Measurements from ENCODE around the gene PMF1. TPM values are rescaled to one million over a fixed set of nuclear protein-coding genes. Genes with fewer than 3 reads are reported as not detected.

PMF1 gene, protein sequence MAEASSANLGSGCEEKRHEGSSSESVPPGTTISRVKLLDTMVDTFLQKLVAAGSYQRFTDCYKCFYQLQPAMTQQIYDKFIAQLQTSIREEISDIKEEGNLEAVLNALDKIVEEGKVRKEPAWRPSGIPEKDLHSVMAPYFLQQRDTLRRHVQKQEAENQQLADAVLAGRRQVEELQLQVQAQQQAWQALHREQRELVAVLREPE
- total RNA-seq, result 22.0 and 22.9 TPM in 2 replicates

DNA sequence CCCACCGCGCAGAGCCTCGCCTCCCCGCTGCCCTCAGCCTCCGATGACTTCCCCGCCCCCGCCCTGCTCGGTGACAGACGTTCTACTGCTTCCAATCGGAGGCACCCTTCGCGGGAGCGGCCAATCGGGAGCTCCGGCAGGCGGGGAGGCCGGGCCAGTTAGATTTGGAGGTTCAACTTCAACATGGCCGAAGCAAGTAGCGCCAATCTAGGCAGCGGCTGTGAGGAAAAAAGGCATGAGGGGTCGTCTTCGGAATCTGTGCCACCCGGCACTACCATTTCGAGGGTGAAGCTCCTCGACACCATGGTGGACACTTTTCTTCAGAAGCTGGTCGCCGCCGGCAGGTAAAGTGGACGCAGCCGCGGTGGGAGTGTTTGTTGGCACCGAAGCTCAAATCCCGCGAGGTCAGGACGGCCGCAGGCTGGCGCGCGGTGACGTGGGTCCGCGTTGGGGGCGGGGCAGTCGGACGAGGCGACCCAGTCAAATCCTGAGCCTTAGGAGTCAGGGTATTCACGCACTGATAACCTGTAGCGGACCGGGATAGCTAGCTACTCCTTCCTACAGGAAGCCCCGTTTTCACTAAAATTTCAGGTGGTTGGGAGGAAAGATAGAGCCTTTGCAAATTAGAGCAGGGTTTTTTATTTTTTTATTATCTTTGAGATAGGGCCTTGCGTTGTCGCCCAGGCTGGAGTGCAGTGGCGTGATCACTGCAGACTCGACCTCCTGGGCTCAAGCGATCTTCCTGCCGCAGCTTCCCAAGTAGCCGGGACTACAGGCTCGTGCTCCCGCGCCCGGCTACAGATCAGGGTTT lies at the start of gene PMF1:
TSS of gene PMF1 (plus strand) at position 175 of the 811 bp plus-strand sequence. CDS start at position 184, 9 bp downstream.

DNA sequence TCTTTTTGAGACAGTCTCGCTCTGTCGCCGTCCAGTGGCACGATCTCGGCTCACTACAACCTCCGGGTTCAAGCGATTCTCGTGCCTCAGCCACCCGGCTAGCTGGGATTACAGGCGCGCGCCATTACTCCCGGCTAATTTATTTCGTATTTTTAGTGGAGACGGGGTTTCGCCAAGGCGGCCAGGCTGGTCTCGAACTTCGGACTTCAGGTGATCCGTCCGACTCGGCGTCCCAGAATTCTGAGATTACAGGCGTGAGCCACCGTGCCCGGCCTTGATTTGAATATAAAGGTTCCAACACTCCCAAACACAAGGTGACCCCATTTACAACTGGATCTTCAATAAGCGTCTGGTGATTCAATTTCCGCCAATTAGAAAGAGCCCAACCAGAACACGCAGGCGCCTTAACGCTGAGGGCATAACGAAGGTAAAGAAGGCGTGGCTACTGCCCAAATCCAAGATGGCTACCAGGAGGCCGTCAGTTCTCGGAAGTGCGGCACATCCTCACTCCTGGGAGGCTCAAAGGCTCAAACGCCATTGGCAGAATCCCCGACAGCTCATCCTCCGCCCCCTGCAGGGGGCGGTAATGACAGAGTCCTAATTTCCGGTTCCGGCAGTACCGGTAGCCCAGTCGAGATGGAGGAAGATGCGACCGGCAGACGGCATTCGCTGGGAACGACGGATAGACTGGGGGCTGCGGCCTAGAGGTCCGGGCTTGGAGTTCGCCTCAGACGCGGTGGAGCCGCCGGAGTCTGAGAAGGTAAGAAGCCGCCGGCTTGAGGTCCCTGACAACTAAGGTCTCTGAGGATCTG lies 19.1 kb upstream of the PMF1 start, which contains the start of gene SLC25A44:
TSS of gene SLC25A44 (plus strand) at position 617 of the 812 bp plus-strand sequence. CDS start 5,744 bp downstream, outside the sequence.

DNA sequence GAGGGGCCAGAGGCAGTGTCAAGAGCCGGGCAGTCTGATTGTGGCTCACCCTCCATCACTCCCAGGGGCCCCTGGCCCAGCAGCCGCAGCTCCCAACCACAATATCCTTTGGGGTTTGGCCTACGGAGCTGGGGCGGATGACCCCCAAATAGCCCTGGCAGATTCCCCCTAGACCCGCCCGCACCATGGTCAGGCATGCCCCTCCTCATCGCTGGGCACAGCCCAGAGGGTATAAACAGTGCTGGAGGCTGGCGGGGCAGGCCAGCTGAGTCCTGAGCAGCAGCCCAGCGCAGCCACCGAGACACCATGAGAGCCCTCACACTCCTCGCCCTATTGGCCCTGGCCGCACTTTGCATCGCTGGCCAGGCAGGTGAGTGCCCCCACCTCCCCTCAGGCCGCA lies 29.1 kb downstream of the PMF1 start, which contains the start of gene BGLAP:
TSS of gene BGLAP (plus strand) at position 259 of the 400 bp plus-strand sequence. CDS start at position 307, 48 bp downstream.

DNA sequence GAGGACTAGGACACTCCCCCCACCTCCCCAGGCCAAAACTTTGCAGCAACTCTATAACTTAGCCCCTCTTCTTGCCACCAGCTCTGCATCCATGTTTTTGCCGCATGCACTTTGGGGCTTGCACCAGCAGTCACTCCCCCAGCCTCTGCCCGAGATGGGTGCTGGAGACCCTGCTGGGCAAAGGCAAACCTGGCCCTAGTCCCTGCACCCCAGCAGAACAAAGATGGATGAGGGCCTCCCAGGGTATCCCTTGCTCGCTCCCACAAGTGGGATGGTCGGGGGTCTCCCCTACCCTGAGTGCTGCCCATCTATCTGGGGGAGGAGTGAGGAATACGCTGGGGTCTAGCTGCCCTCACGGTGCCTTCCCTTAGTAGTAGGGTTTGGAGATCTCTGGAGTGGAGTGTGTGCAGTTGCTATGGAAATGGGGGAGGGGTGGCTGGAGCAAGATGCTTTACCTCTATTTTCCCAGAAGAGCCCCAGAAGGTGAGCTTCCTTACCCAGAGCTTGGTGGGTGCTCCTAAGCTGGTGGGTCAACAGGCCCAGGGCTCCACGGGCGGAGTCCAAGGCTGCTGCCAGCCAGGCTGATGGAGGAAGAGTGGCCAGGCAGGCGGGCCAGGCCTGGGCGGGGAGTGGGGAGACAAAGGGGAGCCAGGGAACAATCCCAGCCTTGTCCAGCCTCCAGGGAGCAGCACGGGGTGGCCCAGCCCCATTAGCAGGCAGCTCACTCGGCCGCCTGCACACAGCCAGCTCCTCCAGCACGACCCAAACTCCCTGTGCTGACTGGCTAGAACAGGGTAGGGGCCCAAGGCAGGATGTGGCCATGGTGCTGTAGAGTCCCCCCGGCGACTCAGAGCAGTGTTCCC lies 34.9 kb downstream of the PMF1 start, which contains the start of gene PAQR6:
TSS of gene PAQR6 (minus strand) at position 597 of the 863 bp plus-strand sequence. CDS start 1,325 bp downstream, outside the sequence.

DNA sequence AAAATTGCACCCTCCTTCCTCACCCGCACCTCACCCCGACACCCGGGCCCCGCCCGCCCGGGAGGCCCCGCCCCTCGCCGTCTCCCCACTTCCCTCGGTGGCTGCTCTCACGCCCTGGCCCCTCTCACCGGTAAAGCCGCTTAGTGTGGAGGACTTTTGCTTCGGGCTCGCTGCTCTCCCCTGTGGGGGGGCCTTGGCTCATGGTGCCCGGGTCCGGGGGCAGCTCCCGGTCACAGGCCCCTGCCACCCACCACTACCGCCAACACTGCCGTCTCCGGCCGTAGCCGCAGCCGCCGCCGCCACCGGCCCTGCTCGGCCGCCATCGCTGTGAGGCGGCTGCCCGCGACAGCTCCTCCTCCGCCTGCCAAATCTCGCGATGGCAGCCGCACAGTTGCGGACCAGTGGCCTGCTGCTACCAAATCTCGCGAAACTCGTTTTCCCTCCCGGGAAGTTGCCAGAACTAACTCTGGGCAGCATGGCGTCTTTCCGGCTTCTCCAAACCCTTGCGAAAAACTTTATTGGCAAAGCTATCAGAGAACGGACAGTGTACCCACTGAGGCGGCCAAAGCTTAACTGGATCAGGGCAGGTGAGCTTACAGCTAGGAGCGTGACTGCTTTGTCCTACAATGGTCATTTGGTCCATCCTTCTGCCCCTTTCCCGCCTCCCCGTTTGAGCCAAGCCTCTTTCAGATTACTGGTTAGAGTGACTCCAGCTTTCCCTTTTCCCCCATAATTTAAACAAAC lies 69.8 kb downstream of the PMF1 start, which contains the start of gene SMG5:
TSS of gene SMG5 (minus strand) at position 347 of the 744 bp plus-strand sequence. CDS start at position 202, 145 bp downstream.

DNA sequence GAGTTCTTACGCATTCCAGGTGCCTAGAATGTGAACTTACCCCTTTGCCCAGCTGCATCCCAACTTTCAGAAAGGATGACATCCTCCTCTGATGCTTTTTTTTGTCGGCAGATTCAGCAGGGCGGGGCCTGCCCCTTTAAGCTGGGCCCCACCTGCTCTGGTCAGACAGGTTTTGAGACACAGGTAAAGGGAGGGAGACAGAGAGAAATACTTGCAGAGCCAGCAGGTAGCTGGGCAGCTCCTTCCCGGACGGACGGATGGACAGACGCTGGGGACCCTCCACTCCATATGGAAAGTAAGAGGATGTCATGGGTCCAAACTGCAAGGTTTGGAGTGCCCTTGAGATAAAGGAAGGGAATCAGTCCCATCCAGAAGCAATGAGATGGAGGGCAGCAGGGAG lies 71.3 kb downstream of the PMF1 start, which contains the start of gene TMEM79:
TSS of gene TMEM79 (plus strand) at position 214 of the 400 bp plus-strand sequence. CDS start 902 bp downstream, outside the sequence.

Other genes starting within 250 kb of the PMF1 start
- gene ARHGEF2, start 234.5 kb upstream of the PMF1 start, total RNA-seq, result 90.3 and 107 TPM in 2 replicates
- 606 and 1,121 TPM in 2 replicates for gene SSR2, start 192.1 kb upstream of the PMF1 start, total RNA-seq
- gene UBQLN4, start 159.2 kb upstream of the PMF1 start, total RNA-seq, result 10.7 and 19.0 TPM in 2 replicates
- 32.4 and 57.6 TPM in 2 replicates for gene LAMTOR2, start 158.2 kb upstream of the PMF1 start, total RNA-seq
- gene RAB25, start 151.8 kb upstream of the PMF1 start, total RNA-seq, result not detected in 2 replicates
- 3.3 and 7.4 TPM in 2 replicates for gene MEX3A, start 130.5 kb upstream of the PMF1 start, total RNA-seq
- 365 and 755 TPM in 2 replicates for gene LMNA, start 98.3 kb upstream of the PMF1 start, total RNA-seq
- 0.55 and 0.59 TPM in 2 replicates for gene SEMA4A, start 59.4 kb upstream of the PMF1 start, total RNA-seq
- 8.0 and 12.7 TPM in 2 replicates for gene SLC25A44, start 18.9 kb upstream of the PMF1 start, total RNA-seq
- 0.59 TPM in 1 of 2 replicates, not detected in the other for gene BGLAP, start 29.2 kb downstream of the PMF1 start, total RNA-seq
- gene PAQR6, start 35.0 kb downstream of the PMF1 start, total RNA-seq, result 0.28 and 0.59 TPM in 2 replicates
- 43.7 and 73.2 TPM in 2 replicates for gene SMG5, start 69.8 kb downstream of the PMF1 start, total RNA-seq
- 1.3 and 2.1 TPM in 2 replicates for gene TMEM79, start 71.3 kb downstream of the PMF1 start, total RNA-seq
- gene GLMP, start 82.7 kb downstream of the PMF1 start, total RNA-seq, result 37.5 and 60.3 TPM in 2 replicates
- 0.28 TPM in 1 of 2 replicates, not detected in the other for gene VHLL, start 86.3 kb downstream of the PMF1 start, total RNA-seq
- gene CCT3, start 125.3 kb downstream of the PMF1 start, total RNA-seq, result 501 and 510 TPM in 2 replicates
- not detected in 2 replicates for gene TSACC, start 125.5 kb downstream of the PMF1 start, total RNA-seq
- gene RHBG, start 156.2 kb downstream of the PMF1 start, total RNA-seq, result not detected in 2 replicates

All from smooth muscle cell of the umbilical artery (primary cell).